GM23248 (cell line): Measurements from ENCODE around the gene KIF16B. TPM values are rescaled to one million over a fixed set of nuclear protein-coding genes. Genes with fewer than 3 reads are reported as not detected.

Experiments
- DNase-seq: peaks from one replicate; pipeline ENCODE4 v3.0.0-alpha.2; 2015
- H2AFZ ChIP-seq: fragments of 200-600 bp; sonication (generic); 2 replicates; pipeline ENCODE4 v1.6.1; 2016; ENCODE audit warnings: antibody characterized with exemption
- H3F3A ChIP-seq: fragments of 200-600 bp; sonication (generic); 2 replicates; pipeline ENCODE4 v1.6.1; 2016; ENCODE audit warnings: mild to moderate bottlenecking, antibody characterized with exemption, mixed run types; ENCODE audit not compliant: insufficient read depth
- H3K27ac ChIP-seq: fragments of 200-600 bp; sonication (generic); 2 replicates; pipeline ENCODE4 v1.5.1; 2016; ENCODE audit warnings: mild to moderate bottlenecking
- H3K27me3 ChIP-seq: fragments of 200-600 bp; sonication (generic); replicated peaks from 2 replicates; pipeline ENCODE4 v1.6.1; 2016; ENCODE audit warnings: mild to moderate bottlenecking; ENCODE audit not compliant: insufficient read depth
- H3K36me3 ChIP-seq: fragments of 200-600 bp; sonication (generic); 2 replicates; pipeline ENCODE4 v1.6.1; 2016; ENCODE audit warnings: low read depth, mild to moderate bottlenecking
- H3K4me1 ChIP-seq: fragments of 200-600 bp; sonication (generic); 2 replicates; pipeline ENCODE4 v1.6.1; 2016; ENCODE audit warnings: mild to moderate bottlenecking; ENCODE audit not compliant: insufficient read depth
- H3K4me2 ChIP-seq: fragments of 200-600 bp; sonication (generic); one replicate; pipeline ENCODE4 v1.6.1; 2016; ENCODE audit warnings: mild to moderate bottlenecking; ENCODE audit not compliant: unreplicated experiment
- H3K4me3 ChIP-seq: fragments of 200-600 bp; sonication (generic); 2 replicates; pipeline ENCODE4 v1.5.1; 2016; ENCODE audit warnings: mild to moderate bottlenecking
- H3K79me2 ChIP-seq: fragments of 200-600 bp; sonication (generic); 2 replicates; pipeline ENCODE4 v1.6.1; 2016; ENCODE audit warnings: mild to moderate bottlenecking; ENCODE audit not compliant: insufficient read depth
- H3K9ac ChIP-seq: fragments of 200-600 bp; sonication (generic); 2 replicates; pipeline ENCODE4 v1.6.1; 2016; ENCODE audit warnings: mild to moderate bottlenecking
- H3K9me2 ChIP-seq: fragments of 200-600 bp; sonication (generic); 2 replicates; pipeline ENCODE4 v1.6.1; 2016; ENCODE audit warnings: mixed run types, mild to moderate bottlenecking, moderate library complexity; ENCODE audit not compliant: insufficient read depth
- H3K9me3 ChIP-seq: fragments of 200-600 bp; sonication (generic); one replicate; pipeline ENCODE4 v1.6.1; 2017; ENCODE audit warnings: low read depth
- H4K20me1 ChIP-seq: fragments of 200-600 bp; sonication (generic); 2 replicates; pipeline ENCODE4 v1.6.0; 2016; ENCODE audit not compliant: insufficient read depth
- EZH2 ChIP-seq: fragments of 200-600 bp; sonication (generic); IDR thresholded peaks from 2 replicates; pipeline ENCODE4 v1.6.1; 2018; ENCODE audit warnings: antibody characterized with exemption, mild to moderate bottlenecking; ENCODE audit not compliant: insufficient read depth, poor library complexity, severe bottlenecking
- EZH2phosphoT487 ChIP-seq: fragments of 200-600 bp; sonication (generic); IDR thresholded peaks from 2 replicates; pipeline ENCODE4 v1.6.1; 2018; ENCODE audit warnings: antibody characterized with exemption, moderate library complexity, mild to moderate bottlenecking, low read depth; ENCODE audit not compliant: insufficient read depth
- WGBS, 2 experiments: methylation state at CpG; one replicate each; pipeline ENCODE4 v1.1.6; 2015 to 2017; ENCODE audit warnings: low lambda C conversion rate in 2 of 2, low coverage in 1 of 2; ENCODE audit errors: missing lambda C conversion rate in 2 of 2; 5-methylcytosine and 5-hydroxymethylcytosine counted together
- in situ Hi-C: fragments of 300-500 bp; cut with MboI; formaldehyde crosslinking; loops from 2 replicates; pipeline ENCODE4 v1.15.0; 2020
- polyA plus RNA-seq: library from polyadenylated mRNA; unstranded; fragments of >200 nt; fragmentation: Nextera tagmentation; extraction: Ambion mirVana; gene quantifications from 2 replicates; pipeline ENCODE4 v1.2.1, GENCODE V29; 2016
- total RNA-seq: library from RNA; depleted of rRNA; stranded (reverse); fragments of >200 nt; shearing (Covaris generic); gene quantifications from 2 replicates; pipeline ENCODE4 v1.2.3, GENCODE V29; 2014

Gene KIF16B
- total and polyA plus RNA-seq, 2 experiments from 2014 or later, result 1.7 to 2.6 TPM

DNA sequence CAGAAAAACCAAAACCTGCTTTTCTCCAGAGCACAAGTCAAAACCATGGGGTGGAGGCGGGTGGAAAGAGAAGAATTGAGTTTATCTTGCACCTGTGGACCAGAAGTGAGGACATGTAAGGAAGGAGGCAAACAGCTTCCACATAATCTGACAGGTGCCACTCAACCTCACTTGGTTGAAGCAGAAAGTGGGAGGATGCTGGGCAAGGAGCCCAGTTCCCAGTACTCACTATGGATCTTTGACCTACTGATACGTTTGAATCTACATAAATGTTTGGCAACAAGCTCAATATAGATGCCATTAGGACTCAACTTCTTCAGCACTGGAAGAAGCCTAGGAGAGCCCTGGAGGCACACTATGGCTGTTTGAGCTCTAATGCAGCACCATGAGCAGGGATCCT lies 285.5 kb downstream of the KIF16B start:
- in situ Hi-C loops, result no loop called here
- WGBS, 2 experiments, result 59 to 69% methylated on average over 2 of the region's 2 CpGs

DNA sequence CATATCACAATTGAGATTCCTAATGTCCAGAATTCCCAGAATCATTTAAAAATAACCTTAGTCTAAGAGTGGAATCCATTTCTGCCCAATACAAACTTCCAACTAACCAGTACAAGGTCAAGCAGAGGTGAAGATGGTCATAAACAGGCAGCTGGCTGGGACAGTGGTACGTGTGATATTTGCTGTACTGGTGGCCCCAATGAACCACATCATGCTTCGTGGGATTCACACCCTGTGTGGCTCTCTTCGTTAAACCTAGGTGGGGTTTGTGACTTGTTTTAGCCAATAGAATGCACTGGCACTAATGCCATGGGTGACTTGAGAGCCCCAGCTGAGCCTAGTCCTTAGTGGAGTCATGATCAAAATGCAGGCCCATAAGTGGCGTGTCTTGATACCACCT lies 286.6 kb downstream of the KIF16B start:
- no peak overlapping the region for H3K4me2 ChIP-seq
- 61 to 70% methylated on average over 4 of the region's 4 CpGs for WGBS, 2 experiments
- no peak for DNase-seq
- H3K27ac ChIP-seq, result no peak overlapping the region
- H3K79me2 ChIP-seq, result no peaks in the 10 kb centered on the region
- in situ Hi-C loops, result no loop called here
- H2AFZ ChIP-seq, result no peak overlapping the region
- H3K27me3 ChIP-seq, result no peaks in the 10 kb centered on the region
- no peak for TF ChIP-seq EZH2phosphoT487
- TF ChIP-seq EZH2, result no peak
- H3K9me3 ChIP-seq, result no peaks in the 10 kb centered on the region
- H3K4me3 ChIP-seq, result no peak overlapping the region
- no peaks in the 10 kb centered on the region for H3F3A ChIP-seq
- H3K4me1 ChIP-seq, result no peaks in the 10 kb centered on the region
- no peak overlapping the region for H3K9ac ChIP-seq
- no peaks in the 10 kb centered on the region for H3K36me3 ChIP-seq
- no peaks in the 10 kb centered on the region for H4K20me1 ChIP-seq
- no peaks in the 10 kb centered on the region for H3K9me2 ChIP-seq

More for the DNA sequence above, 285.5 kb downstream of the KIF16B start:
- Histone ChIP-seq H3K9me3 (no peaks in the 10 kb centered on the region), H3K4me1 (no peaks in the 10 kb centered on the region), H3K9ac (no peak overlapping the region), H3K9me2 (no peaks in the 10 kb centered on the region), H2AFZ (no peak overlapping the region), H4K20me1 (no peaks in the 10 kb centered on the region), H3K27me3 (no peaks in the 10 kb centered on the region), H3K79me2 (no peaks in the 10 kb centered on the region), H3K4me2 (no peak overlapping the region), H3K4me3 (no peak overlapping the region), H3K27ac (no peak overlapping the region), H3F3A (no peaks in the 10 kb centered on the region), H3K36me3 (no peaks in the 10 kb centered on the region)
- TF ChIP-seq EZH2phosphoT487, result no peak
- TF ChIP-seq EZH2, result no peak
- no peak for DNase-seq

DNA sequence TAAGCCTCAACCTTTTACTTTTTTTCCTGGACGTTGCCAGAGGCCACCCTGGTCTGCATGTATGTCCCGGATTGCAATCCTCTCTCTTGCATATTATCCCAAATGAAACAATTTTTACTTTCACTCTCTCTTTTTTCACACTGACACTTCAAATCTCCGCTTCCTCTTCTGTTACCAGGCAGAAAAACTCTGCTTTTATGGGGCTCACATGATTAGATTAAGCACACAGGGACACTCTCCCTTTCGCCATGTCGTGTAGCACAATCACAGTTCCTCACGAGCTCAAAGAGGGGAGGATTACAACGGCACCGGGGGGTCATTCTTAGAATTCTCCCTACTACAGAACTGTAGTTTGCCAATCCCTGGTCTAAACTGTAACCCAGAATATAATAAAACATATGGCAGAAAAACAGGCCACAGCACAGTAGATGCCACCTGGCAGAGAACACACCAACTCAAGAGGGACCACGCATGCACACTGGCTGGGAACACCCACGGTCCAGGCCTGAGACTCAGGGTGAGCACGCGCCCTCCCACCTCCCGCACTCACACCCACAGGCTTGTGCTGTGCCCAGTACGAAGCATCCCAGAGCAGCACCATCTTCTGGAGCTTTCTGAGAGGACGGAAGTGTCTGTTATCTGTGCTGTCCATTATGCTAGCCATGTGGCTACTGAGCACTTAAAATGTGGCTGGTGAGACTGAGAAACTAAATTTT lies 288.7 kb downstream of the KIF16B start:
- Histone ChIP-seq H3K9me3 (no peaks in the 10 kb centered on the region), H3K27ac (no peak overlapping the region), H3K36me3 (no peaks in the 10 kb centered on the region), H4K20me1 (no peaks in the 10 kb centered on the region), H3K27me3 (no peaks in the 10 kb centered on the region), H3K79me2 (no peaks in the 10 kb centered on the region), H3F3A (no peaks in the 10 kb centered on the region), H3K9ac (no peak overlapping the region), H3K4me1 (no peaks in the 10 kb centered on the region), H2AFZ (no peak overlapping the region), H3K4me3 (no peak overlapping the region), H3K9me2 (no peaks in the 10 kb centered on the region), H3K4me2 (no peak overlapping the region)
- in situ Hi-C loops, result no loop called here
- no peak for DNase-seq
- TF ChIP-seq EZH2phosphoT487 (no peak), EZH2 (no peak)
- 84% methylated on average over 15 of the region's 15 CpGs for WGBS, 2 experiments

DNA sequence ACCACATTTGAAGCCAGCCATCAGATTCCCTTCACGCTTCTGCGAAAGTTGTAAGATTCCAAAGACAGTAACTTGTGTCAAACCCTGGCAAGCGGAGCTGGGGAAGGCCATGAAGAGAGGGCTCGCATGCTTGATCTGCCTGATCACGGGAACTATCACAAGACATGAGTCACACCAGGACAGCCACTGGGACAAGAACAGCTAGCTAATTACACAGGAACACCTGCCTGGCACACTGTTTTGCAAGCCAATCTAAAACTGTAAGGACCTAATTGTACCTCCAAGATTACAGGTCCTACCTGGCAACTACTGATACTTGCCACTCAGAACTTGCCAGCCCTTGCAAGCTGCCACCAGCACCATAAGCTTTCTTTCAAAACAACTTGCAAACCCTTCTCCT lies 289.3 kb downstream of the KIF16B start:
- H4K20me1 ChIP-seq, result no peaks in the 10 kb centered on the region
- H3K4me2 ChIP-seq, result no peak overlapping the region
- WGBS, 2 experiments, result 87 to 95% methylated on average over 5 of the region's 5 CpGs
- no peaks in the 10 kb centered on the region for H3K36me3 ChIP-seq
- no peaks in the 10 kb centered on the region for H3K79me2 ChIP-seq
- no peaks in the 10 kb centered on the region for H3F3A ChIP-seq
- H3K4me1 ChIP-seq, result no peaks in the 10 kb centered on the region
- TF ChIP-seq EZH2 (no peak), EZH2phosphoT487 (no peak)
- no peaks in the 10 kb centered on the region for H3K9me2 ChIP-seq
- no peak overlapping the region for H2AFZ ChIP-seq
- H3K9me3 ChIP-seq, result no peaks in the 10 kb centered on the region
- no peak overlapping the region for H3K4me3 ChIP-seq
- no peak for DNase-seq
- H3K27me3 ChIP-seq, result no peaks in the 10 kb centered on the region
- in situ Hi-C loops, result no loop called here
- no peak overlapping the region for H3K27ac ChIP-seq
- no peak overlapping the region for H3K9ac ChIP-seq

DNA sequence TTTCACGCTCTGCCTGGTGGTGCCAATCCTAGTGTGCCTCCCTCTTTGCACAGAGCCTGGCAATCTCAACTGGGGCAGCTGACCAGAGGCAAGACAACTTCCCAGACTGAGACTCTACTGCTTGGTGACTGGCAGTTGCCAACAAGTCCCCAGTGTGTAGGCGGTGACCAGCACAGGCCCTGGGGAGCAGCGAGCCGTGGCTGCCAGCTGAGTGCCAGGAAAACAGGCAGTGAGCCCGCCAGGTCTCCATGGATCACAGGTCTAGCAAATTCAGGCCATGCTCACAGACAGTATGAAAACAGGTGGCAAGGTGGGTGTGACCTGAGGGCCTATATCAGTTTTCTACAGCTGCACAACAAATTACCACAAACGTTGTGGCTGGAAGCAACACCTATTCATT lies 289.9 kb downstream of the KIF16B start:
- H3F3A ChIP-seq, result no peaks in the 10 kb centered on the region

More for the DNA sequence above, 289.9 kb downstream of the KIF16B start:
- Histone ChIP-seq H3K4me3 (no peak overlapping the region), H3K9ac (no peak overlapping the region), H3K27me3 (no peaks in the 10 kb centered on the region), H3K4me2 (no peak overlapping the region), H3K4me1 (no peaks in the 10 kb centered on the region), H3K9me2 (no peaks in the 10 kb centered on the region), H3K79me2 (no peaks in the 10 kb centered on the region), H3K36me3 (no peaks in the 10 kb centered on the region), H2AFZ (no peak overlapping the region), H3K9me3 (no peaks in the 10 kb centered on the region), H4K20me1 (no peaks in the 10 kb centered on the region), H3K27ac (no peak overlapping the region)
- in situ Hi-C loops, result no loop called here
- TF ChIP-seq EZH2 (no peak), EZH2phosphoT487 (no peak)
- DNase-seq, result no peak
- 66 to 72% methylated on average over 6 of the region's 6 CpGs for WGBS, 2 experiments
